A549 (cell line): ENCODE data around the gene P4HA2. TPM values are rescaled to one million over a fixed set of nuclear protein-coding genes. Genes with fewer than 3 reads are reported as not detected.

Experiments
- ATAC-seq, 2 experiments: fragments of 200-7000 bp in 1 of 2; fragments of >200 bp in 1 of 2; cut with Nextera tagmentation in 1 of 2; cut with Tn5 transposase in 1 of 2; 3 replicates each; pipeline versions ENCODE4 v1.8.0 to v1.9.1; 2018 to 2020; ENCODE audit warnings: mild to moderate bottlenecking in 1 of 2, moderate library complexity in 1 of 2
- CTCF ChIA-PET: fragments of 300-600 bp; sonication (Branson Sonifier 250); formaldehyde crosslinking; extraction: SDS; loops from one replicate; lab custom pipeline; 2021; ENCODE audit warnings: antibody characterized with exemption, inconsistent platforms; lab: Yijun Ruan, JAX
- POLR2A ChIA-PET: fragments of 350-600 bp; formaldehyde crosslinking; extraction: SDS; loops from one replicate; lab custom pipeline; 2021; ENCODE audit warnings: antibody characterized with exemption, inconsistent platforms; lab: Yijun Ruan, JAX
- DNase-seq, 2 experiments: peaks; one replicate each; pipeline versions ENCODE4 v3.0.0 to v3.0.0-alpha.2; 2011 to 2016; ENCODE audit warnings: low read depth in 1 of 2, low spot score in 1 of 2
- FAIRE-seq: peaks from 2 replicates; lab custom pipeline; 2011; peaks lifted over from hg19 to GRCh38; lab: Jason Lieb, UNC
- H3K27ac ChIP-seq, 2 experiments: fragments of >200 bp; sonication (Bioruptor Twin); formaldehyde crosslinking; 3 replicates each; pipeline ENCODE4 v1.5.1; 2016 to 2017
- H3K4me1 ChIP-seq: fragments of >200 bp; sonication (Bioruptor Twin); formaldehyde crosslinking; 3 replicates; pipeline ENCODE4 v1.6.1; 2016
- H3K4me2 ChIP-seq: fragments of >200 bp; sonication (Bioruptor Twin); formaldehyde crosslinking; 3 replicates; pipeline ENCODE4 v1.6.1; 2016
- H3K4me3 ChIP-seq: fragments of >200 bp; sonication (Bioruptor Twin); formaldehyde crosslinking; 3 replicates; pipeline ENCODE4 v1.5.1; 2016
- H3K9me3 ChIP-seq: fragments of >200 bp; sonication (Bioruptor Twin); formaldehyde crosslinking; 3 replicates; pipeline ENCODE4 v1.6.1; 2016
- ATOH8 ChIP-seq: fragments of 250-450 bp; sonication (Bioruptor Pico); IDR thresholded peaks from 2 replicates; pipeline ENCODE4 v1.5.0; 2020; ENCODE audit warnings: low read depth, mild to moderate bottlenecking, moderate library complexity
- CTCF ChIP-seq: fragments of >200 bp; sonication (Bioruptor Twin); formaldehyde crosslinking; IDR thresholded peaks from 3 replicates; pipeline ENCODE4 v1.5.1; 2016
- ESRRA ChIP-seq: fragments of 150-350 bp; IDR thresholded peaks from 2 replicates; pipeline ENCODE4 v1.6.1; 2014; ENCODE audit warnings: mild to moderate bottlenecking, low read length, borderline replicate concordance
- HOXA7 ChIP-seq: fragments of 250-450 bp; sonication (Bioruptor Pico); IDR thresholded peaks from 2 replicates; pipeline ENCODE4 v1.5.0; 2020; ENCODE audit warnings: mild to moderate bottlenecking, moderate library complexity
- HOXB13 ChIP-seq: fragments of 250-450 bp; sonication (Bioruptor Pico); IDR thresholded peaks from 2 replicates; pipeline ENCODE4 v1.5.0; 2020; ENCODE audit warnings: low read depth, mild to moderate bottlenecking, moderate library complexity
- JUNB ChIP-seq: fragments of >200 bp; sonication (Bioruptor Twin); formaldehyde crosslinking; IDR thresholded peaks from 2 replicates; pipeline ENCODE4 v1.6.1; 2016
- MAFK ChIP-seq: fragments of 450-650 bp; IDR thresholded peaks from 2 replicates; pipeline ENCODE4 v1.6.1; 2014; ENCODE audit not compliant: partially characterized antibody
- MYC ChIP-seq: IDR thresholded peaks from 2 replicates; pipeline ENCODE4 v1.6.1; 2012; ENCODE audit warnings: mild to moderate bottlenecking, inconsistent platforms, low read length, improper control_type of control experiment, borderline replicate concordance
- RNF2 ChIP-seq: fragments of 200-600 bp; sonication (generic); IDR thresholded peaks from 2 replicates; pipeline ENCODE4 v1.6.1; 2016; ENCODE audit warnings: low read depth, mild to moderate bottlenecking, antibody characterized with exemption, moderate library complexity, borderline replicate concordance
- SREBF2 ChIP-seq: fragments of 450-650 bp; IDR thresholded peaks from 2 replicates; pipeline ENCODE4 v1.6.1; 2014; ENCODE audit warnings: mild to moderate bottlenecking, moderate library complexity
- WGBS: methylation state at CpG from one replicate; pipeline ENCODE4 v1.1.6; 2017; ENCODE audit errors: missing lambda C conversion rate; 5-methylcytosine and 5-hydroxymethylcytosine counted together
- polyA plus RNA-seq, 4 experiments: library from polyadenylated mRNA; depleted of rRNA in 3 of 4; stranded (reverse); fragments of >200 nt; fragmentation: RNase III in 1 of 4; extraction: RNeasy Plus Mini Kit Qiagen cat#74134 plus additional on column Dnase treatment in 1 of 4; gene quantifications; 2 replicates in 3 of 4; 3 replicates in 1 of 4; pipeline ENCODE4 v1.2.3, GENCODE V29; 2011 to 2017
- TF ChIP-seq, protein P1 (sequence below): fragments of 150-350 bp; IDR thresholded peaks from 2 replicates; pipeline ENCODE4 v1.6.1; 2014; ENCODE audit warnings: low read depth, mild to moderate bottlenecking, low read length
- TF ChIP-seq, protein P2 (sequence below): fragments of 200-600 bp; sonication (generic); IDR thresholded peaks from 2 replicates; pipeline ENCODE4 v1.6.1; 2016; ENCODE audit warnings: antibody characterized with exemption, mild to moderate bottlenecking, moderate library complexity

P4HA2 gene
- polyA plus RNA-seq, 2 of the 4 experiments (the other 2 are of a cell fraction), result 36.4 to 45.0 TPM

DNA sequence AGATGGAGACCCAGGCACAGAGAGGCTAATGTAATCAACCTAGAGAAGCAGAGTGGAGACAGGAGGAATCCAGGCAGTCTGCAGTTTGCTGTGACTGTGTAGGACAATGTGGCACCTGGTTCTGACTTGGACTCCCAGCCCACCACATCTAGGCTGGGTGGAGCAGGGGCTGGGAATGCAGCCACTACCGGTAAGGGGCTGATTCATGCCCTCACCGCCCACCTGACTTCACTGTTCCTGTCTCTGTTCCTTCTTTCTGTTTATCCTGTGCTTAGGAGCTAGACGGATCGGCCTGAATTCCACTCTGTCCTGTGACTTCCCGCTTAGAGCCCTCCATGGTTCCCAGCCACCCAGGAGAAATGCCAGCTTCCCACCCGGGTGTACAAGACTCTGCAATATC, 32.4 kb upstream of the P4HA2 start (continued):
- TF ChIP-seq ATOH8, result no peak
- TF ChIP-seq SREBF2, result no peak

GRCh38 chr5:132259069-132259851, 31.6 kb upstream of the P4HA2 start:
- WGBS, result 96% methylated on average over 22 of the region's 24 CpGs
- no peak for FAIRE-seq
- Histone ChIP-seq H3K4me3 (no peak overlapping the region), H3K27ac (peak overlapping the region in 1 of 2 experiments; percentile 33; a peak in 3 of 6 replicates), H3K9me3 (no peaks in the 10 kb centered on the region)
- TF ChIP-seq, protein P1, sequence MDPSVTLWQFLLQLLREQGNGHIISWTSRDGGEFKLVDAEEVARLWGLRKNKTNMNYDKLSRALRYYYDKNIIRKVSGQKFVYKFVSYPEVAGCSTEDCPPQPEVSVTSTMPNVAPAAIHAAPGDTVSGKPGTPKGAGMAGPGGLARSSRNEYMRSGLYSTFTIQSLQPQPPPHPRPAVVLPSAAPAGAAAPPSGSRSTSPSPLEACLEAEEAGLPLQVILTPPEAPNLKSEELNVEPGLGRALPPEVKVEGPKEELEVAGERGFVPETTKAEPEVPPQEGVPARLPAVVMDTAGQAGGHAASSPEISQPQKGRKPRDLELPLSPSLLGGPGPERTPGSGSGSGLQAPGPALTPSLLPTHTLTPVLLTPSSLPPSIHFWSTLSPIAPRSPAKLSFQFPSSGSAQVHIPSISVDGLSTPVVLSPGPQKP, result no peak
- TF ChIP-seq RNF2 (no peak), JUNB (no peak), CTCF (no peak), ESRRA (no peak), HOXA7 (CRISPR knock-in tag) (no peak), MYC (no peak), MAFK (no peak), HOXB13 (CRISPR knock-in tag) (no peak)
- TF ChIP-seq, protein P2, sequence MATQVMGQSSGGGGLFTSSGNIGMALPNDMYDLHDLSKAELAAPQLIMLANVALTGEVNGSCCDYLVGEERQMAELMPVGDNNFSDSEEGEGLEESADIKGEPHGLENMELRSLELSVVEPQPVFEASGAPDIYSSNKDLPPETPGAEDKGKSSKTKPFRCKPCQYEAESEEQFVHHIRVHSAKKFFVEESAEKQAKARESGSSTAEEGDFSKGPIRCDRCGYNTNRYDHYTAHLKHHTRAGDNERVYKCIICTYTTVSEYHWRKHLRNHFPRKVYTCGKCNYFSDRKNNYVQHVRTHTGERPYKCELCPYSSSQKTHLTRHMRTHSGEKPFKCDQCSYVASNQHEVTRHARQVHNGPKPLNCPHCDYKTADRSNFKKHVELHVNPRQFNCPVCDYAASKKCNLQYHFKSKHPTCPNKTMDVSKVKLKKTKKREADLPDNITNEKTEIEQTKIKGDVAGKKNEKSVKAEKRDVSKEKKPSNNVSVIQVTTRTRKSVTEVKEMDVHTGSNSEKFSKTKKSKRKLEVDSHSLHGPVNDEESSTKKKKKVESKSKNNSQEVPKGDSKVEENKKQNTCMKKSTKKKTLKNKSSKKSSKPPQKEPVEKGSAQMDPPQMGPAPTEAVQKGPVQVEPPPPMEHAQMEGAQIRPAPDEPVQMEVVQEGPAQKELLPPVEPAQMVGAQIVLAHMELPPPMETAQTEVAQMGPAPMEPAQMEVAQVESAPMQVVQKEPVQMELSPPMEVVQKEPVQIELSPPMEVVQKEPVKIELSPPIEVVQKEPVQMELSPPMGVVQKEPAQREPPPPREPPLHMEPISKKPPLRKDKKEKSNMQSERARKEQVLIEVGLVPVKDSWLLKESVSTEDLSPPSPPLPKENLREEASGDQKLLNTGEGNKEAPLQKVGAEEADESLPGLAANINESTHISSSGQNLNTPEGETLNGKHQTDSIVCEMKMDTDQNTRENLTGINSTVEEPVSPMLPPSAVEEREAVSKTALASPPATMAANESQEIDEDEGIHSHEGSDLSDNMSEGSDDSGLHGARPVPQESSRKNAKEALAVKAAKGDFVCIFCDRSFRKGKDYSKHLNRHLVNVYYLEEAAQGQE, result no peak
- TF ChIP-seq, all 56 proteins: peak for 0
- POLR2A ChIA-PET, result interaction anchor here (1.2 kb wide), 1 partner anchor 8 kb away, joined by 3 read pairs; no protein-coding TSS in a partner anchor
- CTCF ChIA-PET, result interaction anchor here (0.9 to 6.2 kb wide), 4 partner anchors 9 to 23 kb away, joined by 3 to 63 read pairs (median 14); no protein-coding TSS in a partner anchor
- peak in 1 of 2 experiments; percentile 4; a peak in 1 of 6 replicates for ATAC-seq
- DNase-seq, result no peak
- H3K4me2 ChIP-seq, result no peak overlapping the region
- H3K4me1 ChIP-seq, result peaks cover 35% of the 10 kb centered on the region
